ENCODE data around the gene ZFP62.

The ZFP62 gene

GRCh38 chr5:180866985-180867384, 5.9 kb upstream of the ZFP62 start:
- DNase-seq = no peak

DNA sequence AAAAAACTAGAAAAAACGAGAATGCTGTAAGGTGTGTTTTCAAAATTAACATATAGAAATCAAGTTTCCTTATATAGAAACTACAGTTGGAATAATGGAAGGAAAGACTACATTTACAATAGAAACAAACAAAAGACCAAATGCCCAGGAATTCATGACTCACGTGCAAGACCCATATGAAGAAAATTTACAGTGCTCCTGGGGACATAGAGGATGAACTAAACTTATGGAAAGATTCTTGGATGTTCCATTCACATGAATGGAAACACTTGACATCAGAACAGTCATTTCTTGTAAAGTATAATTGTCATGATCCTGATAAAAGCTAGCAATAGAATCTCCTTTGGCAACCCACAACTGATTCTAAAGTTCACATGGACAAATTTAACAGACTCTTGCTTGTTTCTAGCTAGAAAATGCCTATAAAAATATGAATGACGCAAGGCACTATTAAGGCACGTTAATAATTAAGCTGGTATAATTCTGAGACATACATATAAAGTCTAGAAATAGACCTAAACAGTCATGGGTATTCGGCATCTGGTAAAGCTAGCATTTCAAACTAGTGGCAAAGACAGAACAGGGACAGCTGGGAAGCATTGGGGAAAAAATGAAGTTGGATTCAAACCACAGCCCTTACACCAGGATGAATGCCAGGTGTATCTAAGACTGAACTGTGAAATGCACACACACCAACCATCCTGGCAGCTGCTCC, 5.1 kb upstream of the ZFP62 start:
- no peak for DNase-seq

GRCh38 chr5:180862645-180863044, 1.6 kb upstream of the ZFP62 start:
- DNase-seq = no peak

GRCh38 chr5:180860273-180860886, 696 bp downstream of the ZFP62 start:
- peak; percentile 15 for DNase-seq

- no peak for DNase-seq
Measured at GRCh38 chr5:180858586-180858985, 2.5 kb downstream of the ZFP62 start.

GRCh38 chr5:180853848-180854176, 7.3 kb downstream of the ZFP62 start:
- DNase-seq = no peak

DNA sequence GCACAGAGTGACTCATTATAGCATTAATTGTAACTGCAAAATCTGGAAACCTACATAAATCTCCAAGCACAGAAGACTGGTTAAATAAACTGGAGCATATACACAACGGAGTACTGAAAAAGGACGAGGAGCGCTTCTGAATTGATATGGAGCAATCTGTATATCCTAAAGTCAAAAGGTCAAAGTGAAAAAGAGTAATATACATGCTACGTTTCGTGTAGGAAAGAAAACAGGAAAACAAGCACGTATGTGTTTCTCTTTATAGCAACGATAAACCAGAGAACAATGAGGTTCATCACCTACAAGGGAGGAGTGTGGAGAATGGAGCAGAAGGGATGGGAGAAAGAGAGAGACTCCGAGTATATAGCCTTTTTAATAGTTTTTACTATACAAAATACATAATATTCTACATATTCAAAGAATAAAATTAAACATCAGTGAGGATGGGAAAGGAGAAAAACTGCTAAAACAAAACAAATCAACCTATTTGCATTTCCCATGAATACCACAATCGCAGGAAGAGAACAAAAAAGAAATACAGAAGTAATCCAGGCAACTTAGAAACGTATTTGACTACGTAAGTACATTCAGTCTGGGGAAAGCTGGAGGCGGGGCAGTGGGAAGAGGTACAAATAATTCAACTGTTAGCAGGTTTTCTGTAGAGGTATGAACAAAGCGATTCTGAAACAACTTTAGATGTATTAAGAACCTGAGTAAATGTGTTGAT, 7.8 kb downstream of the ZFP62 start:
- DNase-seq = no peak

DNA sequence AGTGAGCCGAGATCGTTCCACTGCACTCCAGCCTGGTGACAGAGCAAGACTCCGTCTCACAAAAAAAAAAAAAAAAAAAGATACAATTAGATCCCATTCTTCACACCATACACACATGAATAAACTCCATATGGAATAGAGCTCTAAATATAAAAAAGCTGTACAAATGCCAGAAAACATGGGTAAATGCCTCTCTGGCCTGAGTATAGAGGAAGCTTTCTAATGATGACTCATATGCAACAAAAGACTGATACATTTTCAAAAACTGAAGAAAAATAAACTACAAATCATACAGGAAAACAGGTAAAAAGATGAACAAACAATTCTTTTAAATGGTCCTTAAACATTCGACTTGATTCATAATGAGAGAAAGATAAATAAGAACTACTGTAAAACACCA, 8.6 kb downstream of the ZFP62 start:
- DNase-seq = no peak

DNA sequence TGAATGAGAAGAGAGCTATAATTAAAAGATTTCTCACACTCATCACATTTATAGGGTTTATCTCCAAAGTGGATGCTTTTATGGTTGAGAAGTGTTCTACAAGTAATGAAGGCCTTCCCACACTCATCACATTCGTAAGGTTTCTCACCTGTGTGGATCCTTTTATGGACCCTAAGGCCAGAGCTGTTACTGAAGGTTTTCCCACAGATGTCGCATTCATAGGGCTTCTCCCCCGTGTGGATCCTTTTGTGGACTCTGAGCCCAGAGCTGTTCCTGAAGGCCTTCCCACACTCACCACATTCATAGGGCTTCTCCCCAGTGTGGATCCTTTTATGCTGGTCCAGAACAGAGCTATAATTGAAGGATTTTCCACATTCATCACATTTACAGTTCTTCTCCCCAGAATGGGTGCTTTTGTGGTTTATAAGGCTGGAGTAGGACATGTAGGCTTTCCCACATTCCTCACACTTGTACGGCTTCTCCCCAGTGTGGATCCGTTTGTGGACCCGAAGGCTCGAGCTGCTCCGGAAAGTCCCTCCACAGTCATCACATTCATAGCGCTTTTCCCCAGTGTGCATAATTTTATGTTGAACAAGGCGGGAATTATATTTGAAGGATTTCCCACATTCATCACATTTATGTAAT, 10.5 kb downstream of the ZFP62 start:
- no peak for DNase-seq

DNA sequence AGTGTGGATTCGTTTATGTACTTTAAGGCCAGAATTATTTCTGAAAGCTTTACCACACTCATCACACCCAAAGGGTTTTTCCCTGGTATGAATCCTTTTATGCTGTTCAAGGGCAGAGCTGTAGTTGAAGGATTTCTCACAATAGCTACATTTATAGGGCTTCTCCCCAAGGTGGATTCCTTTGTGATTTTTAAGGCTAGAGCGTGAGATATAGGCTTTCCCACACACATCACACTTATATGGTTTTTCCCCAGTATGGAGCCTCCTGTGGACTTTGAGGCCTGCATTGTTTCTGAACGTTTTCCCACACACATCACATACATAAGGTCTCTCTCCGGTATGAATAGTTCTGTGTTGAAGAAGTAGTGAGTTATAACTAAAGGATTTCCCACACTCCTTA, 11.2 kb downstream of the ZFP62 start:
- DNase-seq = no peak

- DNase-seq = no peak
Measured at GRCh38 chr5:180848878-180849277, 12.2 kb downstream of the ZFP62 start.

DNA sequence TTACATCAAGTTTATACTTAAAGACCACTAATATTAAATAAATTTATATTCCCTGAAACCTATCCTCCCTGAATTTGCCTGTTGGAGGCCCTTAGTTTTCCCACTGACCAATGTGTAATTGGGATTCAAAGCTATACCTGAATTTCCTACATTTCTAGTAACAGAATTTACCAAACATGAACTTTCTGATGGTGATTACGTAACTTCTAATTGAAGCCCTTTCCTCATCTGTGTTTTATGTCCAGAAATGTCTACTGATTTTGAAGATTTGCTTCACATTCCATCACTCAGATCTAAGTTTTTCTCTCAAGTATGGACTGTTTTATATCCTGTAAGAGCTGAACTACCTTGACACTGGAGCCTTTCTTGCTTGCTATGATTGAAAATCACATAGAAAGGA, 12.8 kb downstream of the ZFP62 start:
- DNase-seq = no peak

DNA sequence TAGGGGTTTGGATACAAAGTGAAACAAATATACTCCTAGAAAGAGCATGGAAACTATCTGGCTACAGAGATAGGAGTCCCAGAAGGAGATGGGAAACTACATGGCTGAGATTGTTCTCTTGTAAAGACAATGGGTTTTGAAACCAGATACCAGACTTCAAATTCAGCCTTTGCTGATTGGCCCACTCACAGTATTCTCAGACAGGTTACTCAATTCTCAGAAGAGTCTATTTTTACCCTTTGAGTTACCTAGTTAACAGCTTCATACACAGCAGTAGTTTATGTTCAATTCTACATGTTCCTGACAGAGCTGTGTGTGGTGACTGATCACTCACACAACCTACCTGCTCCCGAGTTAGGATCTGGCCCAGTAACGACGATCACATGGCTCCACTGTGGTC, 14.1 kb downstream of the ZFP62 start:
- no peak for DNase-seq

DNA sequence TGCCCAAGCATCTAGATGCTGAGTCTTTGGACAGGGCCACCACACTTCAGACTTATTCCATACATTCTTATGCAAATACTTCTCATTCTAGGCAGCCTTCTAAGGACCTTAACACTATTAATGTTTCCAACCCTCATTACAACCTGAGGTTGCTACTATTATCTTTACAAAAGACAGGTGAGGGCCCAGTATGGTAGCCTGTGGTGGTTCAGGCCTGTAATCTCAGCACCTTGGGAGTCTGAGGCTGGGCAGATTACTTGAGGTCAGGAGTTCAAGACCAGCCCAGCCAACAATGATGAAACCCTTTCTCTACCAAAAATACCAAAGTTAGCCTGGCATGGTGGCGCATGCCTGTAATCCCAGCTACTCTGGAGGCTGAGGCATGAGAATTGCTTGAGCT, 16.2 kb downstream of the ZFP62 start:
- DNase-seq = no peak

DNA sequence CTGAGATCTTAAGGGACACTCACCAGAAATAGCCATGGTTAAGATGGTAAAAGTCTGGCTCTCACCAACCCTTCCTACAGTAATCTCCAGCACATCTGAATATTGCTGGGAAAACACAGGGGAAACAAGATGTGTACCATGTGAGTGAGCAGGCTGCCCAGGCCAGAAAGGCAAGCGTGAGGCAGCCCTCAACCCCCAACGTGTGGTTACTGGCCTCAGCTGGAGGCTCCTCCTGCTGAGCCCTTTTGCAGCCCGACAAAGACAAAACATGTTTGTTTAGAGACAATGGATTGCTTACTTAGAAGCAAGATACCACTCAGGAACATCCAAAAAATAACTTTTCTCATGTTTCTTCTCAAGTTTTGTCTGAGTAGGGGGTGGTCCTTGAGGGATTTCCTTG, 16.6 kb downstream of the ZFP62 start:
- no peak for DNase-seq

- no peak for DNase-seq
Measured at GRCh38 chr5:180839935-180840334, 21.1 kb downstream of the ZFP62 start.

DNA sequence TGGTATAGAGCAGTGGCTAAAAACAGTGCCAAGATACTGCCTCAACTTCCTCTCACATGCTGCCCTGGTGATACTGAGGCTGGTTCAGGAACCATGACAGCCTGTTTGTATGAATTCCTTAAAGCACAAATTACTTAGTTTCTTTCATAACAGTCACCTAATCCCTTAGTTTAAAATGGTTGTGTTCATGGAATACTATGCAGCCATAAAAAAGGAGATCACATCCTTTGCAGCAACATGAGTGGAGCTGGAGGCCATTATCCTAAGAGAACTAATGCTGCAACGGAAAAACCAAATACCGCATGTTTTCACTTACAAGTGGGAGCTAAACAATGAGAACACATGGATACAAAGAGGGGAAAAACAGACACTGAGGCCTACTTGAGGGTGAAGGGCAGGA, 21.8 kb downstream of the ZFP62 start:
- DNase-seq = no peak

GRCh38 chr5:180837478-180837877, 23.6 kb downstream of the ZFP62 start:
- no peak for DNase-seq

- no peak for DNase-seq
Measured at GRCh38 chr5:180832638-180833068, 28.4 kb downstream of the ZFP62 start.

DNA sequence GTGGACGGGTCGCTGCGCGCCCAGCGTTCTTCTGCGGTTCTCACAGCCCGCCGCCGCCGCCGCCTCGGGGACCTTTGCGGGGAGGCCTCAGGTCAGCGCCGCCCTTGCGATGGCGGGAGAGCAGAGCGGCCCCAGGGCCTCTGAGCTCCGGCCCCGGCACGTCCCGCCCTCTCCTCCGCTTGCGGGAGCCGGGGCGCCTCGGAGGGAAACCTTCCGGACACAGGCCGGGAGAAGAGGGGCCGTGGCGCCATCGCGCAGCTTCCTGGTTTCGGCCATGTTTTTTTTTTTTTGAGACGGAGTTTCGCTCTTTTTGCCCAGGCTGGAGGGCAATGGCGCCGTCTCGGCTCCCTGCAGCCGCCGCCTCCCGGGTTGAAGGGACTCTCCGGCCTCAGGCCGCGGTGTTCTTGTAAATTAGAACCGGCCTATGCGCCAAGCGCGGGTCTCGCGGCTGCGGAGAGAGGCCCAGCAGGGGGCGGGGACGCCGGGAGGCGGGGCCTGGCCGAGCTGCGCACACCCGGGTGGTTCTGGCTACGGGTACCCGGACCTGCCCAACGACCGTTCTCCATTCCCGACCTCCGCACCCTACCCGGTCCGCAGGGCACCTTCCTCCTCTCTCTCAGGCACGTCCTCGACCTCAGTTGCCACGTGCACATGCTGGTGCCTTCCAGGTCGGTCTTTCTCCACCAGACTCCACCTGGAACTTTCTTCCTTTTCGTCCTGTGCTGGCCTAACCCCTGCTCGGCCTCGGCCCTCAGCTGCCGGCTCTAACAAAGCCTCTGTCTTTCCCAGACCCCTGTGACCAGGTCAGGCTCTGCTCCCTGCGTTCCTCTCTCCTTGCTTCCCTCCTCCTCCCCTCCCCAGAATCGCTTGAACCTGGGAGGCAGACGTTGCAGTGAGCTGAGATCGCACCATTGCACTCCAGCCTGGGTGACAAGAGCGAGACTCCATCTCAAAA, 29.7 kb downstream of the ZFP62 start:
- peak; percentile 60 for DNase-seq

DNA sequence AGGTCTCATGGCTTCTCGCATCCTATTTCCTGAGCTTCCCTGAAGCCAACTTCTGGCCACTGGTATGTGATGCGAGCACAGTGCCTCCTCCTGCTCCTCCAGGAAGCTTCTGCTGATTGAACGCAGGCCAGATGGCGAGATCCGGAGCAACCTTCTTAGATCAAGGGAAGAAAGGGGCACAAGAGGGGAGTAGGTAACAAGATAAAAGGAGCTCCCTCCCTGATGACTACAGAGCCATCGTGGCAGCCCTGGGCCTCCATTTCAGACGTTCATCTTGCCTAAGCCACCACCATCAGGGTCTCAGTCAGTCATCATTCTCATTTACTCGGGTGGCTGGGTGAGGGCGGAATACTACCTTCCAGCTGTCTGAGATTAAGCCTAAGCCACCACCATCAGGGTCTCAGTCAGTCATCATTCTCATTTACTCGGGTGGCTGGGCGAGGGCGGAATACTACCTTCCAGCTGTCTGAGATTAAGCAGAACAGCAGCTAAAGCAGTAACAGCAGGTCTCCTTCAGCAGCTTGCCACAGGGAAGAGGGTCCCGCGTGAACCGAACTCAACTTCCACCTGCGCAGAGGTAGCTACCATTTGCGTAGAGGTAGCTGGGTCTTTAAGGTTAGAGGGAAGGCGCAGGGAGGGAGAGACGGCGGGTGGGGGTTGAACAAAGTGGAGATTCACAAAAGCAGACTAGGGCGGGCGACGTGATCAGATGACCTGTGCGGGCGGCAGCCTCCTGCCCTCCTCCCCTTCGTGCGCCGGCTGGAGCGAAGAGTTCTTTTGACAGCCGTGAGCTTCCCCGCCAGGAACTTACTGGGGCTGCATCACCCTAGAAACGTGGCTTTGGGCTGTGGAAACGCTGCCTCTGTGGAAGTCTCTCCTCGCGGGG, 30.6 kb downstream of the ZFP62 start:
- peak; percentile 23 for DNase-seq

DNA sequence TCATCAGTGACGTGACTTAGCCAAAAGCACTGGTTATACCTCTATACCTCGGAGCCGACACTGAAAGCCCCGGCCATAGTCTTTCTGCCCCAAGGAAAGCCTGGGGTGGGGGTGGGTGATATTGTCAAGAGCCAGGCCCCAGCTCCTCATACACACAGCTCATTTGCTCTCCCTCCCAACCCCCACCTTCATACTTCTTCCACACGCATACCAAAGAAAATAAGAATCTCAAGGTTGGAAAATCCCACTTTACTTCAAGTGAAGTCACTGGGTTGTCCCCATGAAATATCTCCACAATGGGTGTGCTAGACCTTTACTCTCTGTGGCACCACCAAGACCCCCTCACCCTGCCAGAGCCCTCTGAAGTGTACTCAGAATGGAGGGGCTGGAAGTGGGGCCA, 31.4 kb downstream of the ZFP62 start:
- DNase-seq = no peak

Data from NCI-H510A (cell line).